GM18870 (cell line): ENCODE results near the gene ADPRS.

ENCODE experiments used
- ATAC-seq: cut with Tn5 transposase; IDR thresholded peaks from one replicate; pipeline ENCODE4 v1.9.1; 2021; ENCODE audit warnings: moderate library complexity; ENCODE audit not compliant: unreplicated experiment

ADPRS gene, protein sequence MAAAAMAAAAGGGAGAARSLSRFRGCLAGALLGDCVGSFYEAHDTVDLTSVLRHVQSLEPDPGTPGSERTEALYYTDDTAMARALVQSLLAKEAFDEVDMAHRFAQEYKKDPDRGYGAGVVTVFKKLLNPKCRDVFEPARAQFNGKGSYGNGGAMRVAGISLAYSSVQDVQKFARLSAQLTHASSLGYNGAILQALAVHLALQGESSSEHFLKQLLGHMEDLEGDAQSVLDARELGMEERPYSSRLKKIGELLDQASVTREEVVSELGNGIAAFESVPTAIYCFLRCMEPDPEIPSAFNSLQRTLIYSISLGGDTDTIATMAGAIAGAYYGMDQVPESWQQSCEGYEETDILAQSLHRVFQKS

DNA sequence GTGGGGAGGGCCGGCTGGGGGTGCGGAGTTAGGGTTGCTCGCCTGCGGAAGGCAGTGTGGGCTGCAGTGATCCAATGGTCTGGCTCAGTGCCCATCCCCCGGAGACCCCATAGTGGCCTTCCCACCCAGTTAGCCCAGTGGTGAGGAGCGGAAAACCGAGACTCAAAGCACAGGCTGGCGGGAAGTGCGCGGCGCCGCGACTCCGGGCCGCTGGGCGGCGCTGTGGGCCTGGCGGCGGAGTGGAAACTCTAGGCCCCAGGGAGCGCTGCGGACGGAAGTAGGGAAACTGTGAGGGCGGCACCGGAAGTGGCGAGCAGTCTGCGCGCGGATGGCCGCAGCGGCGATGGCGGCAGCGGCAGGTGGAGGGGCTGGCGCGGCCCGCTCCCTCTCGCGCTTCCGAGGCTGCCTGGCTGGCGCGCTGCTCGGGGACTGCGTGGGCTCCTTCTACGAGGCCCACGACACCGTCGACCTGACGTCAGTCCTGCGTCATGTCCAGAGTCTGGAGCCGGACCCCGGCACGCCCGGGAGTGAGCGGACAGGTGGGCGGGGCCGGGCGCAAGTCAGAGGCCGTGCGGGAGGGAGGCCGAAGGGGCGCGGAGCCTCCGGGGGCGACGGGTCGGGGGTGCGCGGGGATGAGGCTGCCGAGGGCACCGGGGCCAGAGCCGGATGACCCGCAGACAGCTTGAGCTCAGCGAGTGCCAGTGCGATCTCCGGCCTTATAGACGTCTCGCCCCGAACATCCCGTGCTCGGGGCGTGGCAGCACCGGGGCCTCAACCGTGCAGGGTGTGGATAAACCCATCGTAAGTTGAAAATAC lies at the start of gene ADPRS:
ADPRS (plus strand) TSS at position 316 of the 816 bp plus-strand sequence; CDS start at position 329, 13 bp downstream.
- peak; percentile 70 for ATAC-seq

DNA sequence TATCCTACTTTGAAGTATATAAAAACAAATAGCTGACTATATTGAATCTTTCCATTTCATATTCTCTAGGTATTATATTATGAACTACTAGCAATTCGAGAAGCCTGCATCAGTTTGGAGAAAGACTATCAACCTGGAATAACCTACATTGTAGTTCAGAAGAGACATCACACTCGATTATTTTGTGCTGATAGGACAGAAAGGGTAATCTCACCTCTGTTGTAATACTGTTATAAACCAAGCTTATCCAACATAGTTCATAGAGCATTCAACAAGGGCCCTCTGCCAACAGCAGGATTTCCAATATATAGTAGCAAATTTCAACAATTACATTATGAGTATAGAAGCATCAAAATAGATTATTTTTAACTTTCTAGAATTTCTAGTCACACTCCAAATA lies 48.5 kb upstream of the ADPRS start:
- ATAC-seq: no peak

DNA sequence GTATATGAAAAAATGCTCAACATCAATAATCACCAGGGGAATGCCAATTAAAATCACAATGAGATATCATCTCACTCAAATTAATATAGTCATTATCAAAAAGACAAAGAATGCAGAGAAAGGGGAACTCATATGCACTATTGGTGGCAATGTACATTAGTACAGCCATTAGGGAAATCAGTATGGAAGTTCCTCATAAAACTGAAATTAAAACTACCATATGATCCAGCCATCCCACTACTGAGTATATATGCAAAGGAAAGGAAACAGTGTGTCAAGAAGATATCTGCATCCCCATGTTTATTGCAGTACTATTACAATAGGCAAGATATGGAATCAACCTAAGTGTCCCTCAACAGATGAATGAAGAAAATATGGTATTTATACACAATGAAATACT lies 36.9 kb upstream of the ADPRS start:
- no peak for ATAC-seq

DNA sequence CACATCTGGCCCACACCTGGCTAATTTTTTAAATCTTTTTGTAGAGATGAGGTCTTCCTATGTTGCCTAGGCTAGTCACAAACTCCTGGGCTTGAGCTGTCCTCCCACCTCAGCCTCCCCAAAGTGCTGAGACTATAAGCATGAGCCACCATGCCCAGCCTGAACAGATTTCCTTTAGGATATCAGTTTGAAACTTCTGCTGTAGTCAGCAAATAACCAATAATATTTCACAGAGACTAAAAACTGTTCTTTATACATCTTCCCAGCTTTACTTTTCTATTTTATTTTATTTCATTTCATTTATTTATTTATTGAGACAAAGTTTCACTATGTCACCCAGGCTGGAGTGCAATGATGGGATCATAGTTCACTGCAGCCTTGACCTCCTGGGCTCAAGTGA lies 34.7 kb upstream of the ADPRS start:
- no peak for ATAC-seq

DNA sequence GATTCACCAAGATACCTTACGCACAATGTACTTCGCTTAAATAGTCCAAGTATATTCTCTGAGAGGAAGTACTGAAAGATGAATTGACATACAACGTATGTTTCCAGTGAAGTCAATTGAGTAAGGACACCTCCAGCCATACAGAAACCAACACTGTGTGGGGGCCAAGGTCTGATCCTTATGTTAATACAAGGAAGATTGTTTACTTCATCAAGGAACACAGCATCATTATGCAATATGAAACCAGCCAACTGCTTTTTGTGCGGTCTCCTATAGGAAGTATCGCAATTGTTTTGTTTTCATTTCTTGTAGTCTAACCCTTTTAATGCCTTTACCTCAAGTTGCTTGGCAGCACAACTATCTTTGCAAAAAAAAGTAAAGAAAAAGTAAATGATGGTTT lies 33.0 kb upstream of the ADPRS start:
- ATAC-seq: no peak

DNA sequence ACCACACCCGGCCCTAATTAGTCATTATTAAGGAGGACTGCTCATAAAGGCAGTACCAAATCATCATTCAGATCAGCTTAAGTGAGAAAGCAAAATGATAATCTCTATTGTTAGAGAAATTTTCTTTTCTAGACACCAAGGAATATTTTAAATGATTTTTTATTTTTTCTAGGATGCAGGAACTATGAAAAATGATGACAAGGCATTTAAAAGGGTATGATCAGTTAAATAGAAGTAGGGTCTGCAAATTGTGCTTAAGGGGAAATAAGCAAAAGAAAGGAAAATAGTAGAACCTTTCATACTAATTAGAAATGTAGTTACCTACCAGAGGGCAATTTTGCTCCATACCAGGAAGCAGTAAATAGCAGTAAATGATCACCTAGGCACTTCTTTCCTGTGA lies 26.4 kb upstream of the ADPRS start:
- no peak for ATAC-seq

DNA sequence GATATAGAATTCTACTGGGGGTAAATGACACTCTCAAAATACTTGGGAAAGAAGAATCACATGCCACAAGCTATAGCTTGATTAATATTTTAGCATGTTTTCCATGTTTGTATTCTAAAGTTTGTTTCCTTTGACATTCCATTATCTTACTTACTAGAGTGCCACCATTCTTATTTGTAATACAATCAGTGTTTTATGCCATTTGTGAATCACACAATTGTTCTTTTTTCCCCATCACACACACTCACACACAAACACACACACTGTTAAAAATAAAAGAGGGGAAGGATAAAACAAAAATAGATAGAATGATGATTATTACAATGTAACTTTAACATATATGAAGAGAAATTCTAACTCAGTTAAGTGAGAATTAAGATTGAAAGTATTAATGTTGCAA lies 20.8 kb upstream of the ADPRS start:
- no peak for ATAC-seq

DNA sequence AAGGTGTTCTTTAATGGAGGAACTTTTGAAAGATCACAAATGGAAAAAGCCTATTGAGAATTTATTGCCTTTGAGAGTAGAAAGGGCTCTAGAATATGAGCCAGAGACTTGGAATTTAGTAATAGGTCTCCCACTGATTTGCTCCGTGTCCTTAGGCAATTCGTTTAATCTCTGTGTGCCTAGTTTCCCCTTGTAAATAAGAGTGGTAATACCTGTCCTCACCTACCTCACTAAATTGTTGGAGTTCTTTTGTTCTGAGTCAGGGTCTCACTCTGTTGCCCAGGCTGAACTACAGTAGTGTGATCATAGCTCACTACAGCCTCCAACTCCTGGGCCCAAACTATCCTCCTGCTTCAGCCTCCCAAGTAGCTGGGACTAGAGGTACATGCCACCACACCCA lies 19.8 kb upstream of the ADPRS start:
- ATAC-seq: no peak

DNA sequence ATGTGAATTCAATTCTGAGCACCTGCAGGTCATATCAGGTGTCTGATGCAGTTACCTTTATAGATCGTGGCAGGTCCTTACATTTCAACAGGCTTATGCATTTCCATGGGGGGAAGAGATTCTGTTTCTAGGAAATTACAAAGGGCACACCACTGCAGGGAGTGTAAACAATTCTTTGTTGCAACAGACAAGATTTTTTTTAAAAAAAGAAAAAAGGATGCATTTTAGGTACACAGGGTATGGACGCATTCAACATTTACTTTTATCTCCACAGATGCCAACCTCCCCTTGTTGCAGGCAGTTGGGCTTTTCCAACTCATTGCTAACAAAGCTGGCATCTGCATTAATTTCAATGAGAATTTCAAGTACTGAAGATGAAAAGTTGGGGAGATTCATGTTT lies 18.3 kb upstream of the ADPRS start:
- no peak for ATAC-seq

DNA sequence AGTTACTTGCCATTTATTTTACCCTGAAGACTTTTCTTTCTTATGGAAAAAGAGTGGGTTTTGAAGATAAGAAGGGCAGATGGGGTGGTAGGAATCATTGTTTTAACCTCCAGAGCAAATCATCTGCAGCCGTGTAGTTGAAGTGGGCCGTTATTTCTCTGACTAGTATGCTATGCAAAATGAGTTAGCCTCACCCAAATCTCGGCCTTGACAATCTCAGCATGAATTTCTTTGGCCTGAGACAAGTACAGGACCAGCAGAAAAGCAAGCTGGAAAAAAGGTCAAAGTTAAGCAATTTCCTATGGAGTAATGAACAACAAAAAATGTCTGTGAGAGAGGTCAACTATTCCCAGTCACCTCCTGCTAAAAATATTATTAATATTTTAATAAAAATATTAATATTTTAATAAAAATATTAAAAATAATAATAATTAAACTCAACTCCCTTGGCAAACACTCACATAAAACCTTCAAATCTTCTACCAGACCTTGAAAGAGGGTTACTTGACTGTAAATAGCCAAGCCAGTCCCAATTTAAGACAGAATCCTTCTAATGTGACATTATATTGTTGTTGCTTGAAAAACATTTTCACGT lies 11.6 kb upstream of the ADPRS start:
- ATAC-seq: no peak

DNA sequence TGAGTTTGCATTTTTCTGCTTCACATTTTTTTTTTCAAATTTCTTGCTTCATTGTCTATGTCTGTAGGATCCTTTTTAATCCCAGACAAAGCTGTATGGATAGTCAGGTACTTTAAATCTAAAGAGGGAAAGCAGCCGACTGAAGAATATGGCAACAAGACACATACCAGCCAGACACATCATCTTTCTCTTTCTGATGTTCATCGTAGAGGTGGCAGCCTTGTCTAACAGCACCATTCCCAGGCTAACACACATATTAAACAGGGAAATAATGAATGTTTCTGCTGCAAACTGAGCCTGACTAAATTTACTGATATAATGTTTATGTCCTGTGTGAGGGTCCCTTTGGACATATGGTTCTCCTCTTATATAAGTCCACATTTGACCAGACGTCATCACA lies 8.5 kb upstream of the ADPRS start:
- ATAC-seq: no peak

DNA sequence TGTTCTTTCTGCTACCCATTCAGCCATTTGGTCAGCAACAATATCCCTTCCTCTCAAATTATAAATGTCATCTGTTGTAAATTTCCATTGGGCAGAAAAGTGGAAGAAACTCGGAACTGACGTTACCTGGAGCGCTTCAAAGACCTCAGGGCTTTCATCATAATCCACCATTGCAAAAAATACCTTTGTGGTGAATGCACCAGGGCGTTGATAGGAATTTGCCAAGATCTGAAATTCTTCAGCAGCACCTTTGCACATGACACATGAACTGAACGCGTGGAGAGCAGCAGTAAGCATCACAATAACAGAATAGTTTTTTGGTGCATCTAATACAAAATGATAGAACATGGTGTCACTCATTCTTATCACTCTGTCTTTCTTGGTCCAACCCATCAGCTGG lies 7.9 kb upstream of the ADPRS start:
- ATAC-seq: no peak

DNA sequence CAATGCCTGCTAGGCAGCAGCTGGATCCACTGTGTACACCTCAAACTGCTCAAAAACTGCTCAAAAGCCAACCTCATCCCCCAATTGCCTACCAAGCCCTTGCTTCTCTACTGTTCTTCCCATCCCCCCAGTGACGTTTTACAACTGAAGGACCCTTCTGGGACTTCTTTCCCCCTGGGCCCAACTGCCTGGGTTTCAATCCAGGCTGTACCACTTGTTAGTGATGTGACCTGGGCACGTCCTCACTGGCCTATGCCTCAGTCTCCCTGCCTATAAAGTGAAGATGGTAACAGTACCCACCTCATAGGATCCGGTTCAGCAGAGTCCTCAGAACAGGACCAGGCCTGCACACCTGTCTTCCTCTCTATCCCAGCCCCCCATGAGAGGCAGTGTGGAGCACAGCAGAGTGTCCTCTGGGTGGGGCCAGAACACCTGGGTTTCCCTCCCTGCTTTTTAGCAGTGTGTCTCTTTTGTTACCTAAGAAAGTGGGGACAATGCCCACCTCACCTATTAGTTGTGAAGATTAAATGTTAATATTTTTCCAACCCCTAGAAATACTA lies 6.7 kb upstream of the ADPRS start:
- ATAC-seq: no peak

DNA sequence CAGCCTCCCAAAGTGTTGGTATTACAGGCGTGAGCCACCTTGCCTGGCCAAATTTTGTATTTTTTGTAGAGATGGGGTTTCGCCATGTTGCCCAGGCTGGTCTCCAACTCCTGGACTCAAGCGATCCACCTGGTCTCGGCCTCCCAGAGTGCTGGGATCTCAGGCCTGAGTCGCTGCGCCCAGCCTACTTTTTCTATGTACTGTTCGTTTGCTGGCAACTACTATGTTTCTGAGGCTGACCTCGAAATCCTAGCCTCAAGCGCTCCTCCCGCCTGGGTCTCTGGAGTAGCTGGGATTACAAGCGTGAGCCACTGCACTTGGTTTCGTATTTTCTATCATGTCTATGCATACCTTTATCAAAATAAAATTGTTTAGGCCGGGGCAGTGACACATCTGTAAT lies 5.5 kb upstream of the ADPRS start:
- no peak for ATAC-seq

DNA sequence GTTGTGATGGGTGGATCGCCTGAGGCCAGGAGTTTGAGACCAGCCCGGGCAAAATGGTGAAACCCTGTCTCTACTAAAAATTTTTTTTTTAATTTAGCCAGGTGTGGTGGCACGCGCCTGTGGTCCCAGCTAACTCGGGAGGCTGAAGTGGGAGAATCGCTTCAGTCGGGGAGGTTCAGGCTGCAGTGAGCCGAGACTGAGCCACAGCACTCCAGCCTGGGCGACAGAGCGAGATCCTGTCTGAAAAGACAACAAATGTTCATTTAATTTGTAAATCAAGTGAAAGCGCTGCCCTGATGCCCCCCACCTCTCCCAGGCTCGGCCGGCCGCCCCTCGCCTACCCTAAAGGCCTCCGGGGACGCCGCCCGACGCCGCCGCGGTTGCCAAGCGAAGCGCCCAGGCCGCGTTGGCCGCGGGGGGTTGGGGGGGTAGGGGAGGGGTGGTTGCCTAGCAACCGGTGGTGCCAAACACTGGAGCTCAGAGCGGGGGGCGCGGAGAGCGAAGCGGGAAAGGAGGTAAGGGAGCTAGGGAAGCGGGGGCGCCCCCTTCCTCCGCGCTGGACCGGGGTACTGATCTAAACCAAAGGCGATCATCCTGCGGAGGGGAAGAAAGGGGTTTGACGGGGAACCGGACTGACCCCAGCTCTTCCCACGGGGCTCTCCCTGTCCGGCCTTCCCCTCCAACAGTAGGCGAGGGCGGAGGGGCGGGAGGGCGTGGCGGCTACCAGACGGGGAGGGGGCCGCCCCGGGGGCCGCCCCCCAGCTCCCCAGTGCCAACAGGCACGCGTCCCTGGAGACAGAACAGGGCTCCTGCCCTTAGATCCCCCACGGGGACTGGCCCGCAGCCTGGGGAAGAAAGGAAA lies 4.8 kb upstream of the ADPRS start, which contains the start of gene TEKT2:
TEKT2 (plus strand) TSS at position 460 of the 862 bp plus-strand sequence. CDS start 828 bp downstream, outside the sequence.
- ATAC-seq: no peak

DNA sequence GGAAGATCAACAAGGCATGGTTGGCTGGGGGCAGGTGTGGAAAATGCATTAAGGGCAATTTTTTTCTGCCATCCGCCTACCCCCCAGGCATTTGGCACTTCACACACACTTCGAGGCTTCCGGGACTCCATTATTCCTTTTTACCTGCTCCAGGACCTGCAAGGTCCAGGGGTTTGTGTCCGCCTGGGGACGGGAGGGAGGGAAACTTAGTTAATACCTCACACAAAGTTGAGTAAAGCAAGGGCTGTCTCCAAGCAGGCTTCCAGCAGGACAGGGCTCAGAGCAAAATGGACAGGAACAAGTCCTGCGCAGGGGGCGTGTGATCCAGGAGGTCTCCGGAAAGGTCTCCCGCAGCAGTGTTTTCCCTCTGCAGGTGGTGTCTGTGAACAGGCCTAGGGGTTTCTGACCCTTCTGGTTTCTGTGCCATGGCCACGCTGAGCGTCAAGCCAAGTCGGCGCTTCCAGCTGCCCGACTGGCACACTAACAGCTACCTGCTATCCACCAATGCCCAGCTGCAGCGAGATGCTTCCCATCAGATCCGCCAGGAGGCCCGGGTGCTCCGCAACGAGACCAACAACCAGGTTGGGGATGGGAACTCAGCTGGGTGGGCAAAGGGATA lies 4.1 kb upstream of the ADPRS start:
- no peak for ATAC-seq

DNA sequence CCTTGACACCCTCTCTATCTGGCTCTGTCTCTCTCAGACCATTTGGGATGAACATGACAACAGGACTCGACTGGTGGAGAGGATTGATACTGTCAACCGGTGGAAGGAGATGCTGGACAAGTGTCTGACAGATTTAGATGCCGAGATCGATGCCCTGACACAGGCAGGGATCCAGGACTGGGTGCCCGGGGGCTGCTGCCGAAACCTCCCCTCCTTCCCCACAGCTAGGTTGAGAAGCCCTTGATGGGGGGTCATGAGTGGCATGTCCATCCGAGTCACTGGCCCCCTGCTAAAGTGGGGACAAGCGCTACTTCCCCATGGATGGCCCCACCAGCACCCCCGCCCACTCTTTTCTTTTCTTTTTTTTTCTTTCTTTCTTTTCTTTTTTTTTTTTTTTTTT lies 3.6 kb upstream of the ADPRS start:
- no peak for ATAC-seq

DNA sequence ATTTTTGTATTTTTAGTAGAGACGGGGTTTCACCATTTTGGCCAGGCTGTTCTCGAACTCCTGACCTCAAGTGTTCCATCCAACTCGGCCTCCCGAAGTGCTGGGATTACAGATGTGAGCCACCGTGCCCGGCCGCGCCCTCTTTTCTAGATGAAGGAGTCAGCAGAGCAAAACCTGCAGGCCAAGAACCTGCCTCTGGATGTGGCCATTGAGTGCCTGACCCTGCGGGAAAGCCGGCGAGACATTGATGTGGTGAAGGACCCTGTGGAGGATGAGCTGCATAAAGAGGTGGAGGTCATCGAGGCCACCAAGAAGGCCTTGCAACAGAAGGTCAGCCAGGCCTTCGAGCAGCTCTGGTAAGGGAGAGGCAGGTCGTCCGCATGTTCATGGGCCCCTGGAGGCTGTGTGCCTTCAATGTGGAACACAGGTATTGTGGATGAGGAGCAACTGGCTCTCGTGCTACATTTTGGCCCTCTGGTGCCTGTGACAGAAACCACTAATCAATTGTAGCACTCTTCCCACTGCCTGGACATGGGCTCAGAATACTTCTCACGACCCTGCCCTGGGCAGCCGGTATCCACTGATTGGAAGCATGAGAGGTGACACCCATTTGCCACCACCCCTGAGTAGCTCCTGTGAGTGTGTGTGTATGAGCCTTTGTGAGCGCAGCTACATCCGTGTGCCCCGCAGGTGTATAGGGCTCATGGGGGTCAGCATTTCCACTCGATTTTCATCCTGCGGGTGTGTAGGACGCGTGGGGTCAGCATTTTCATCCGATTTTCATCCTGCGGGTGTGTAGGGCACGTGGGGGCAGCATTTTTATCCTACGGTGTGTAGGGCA lies 2.8 kb upstream of the ADPRS start:
- no peak for ATAC-seq

DNA sequence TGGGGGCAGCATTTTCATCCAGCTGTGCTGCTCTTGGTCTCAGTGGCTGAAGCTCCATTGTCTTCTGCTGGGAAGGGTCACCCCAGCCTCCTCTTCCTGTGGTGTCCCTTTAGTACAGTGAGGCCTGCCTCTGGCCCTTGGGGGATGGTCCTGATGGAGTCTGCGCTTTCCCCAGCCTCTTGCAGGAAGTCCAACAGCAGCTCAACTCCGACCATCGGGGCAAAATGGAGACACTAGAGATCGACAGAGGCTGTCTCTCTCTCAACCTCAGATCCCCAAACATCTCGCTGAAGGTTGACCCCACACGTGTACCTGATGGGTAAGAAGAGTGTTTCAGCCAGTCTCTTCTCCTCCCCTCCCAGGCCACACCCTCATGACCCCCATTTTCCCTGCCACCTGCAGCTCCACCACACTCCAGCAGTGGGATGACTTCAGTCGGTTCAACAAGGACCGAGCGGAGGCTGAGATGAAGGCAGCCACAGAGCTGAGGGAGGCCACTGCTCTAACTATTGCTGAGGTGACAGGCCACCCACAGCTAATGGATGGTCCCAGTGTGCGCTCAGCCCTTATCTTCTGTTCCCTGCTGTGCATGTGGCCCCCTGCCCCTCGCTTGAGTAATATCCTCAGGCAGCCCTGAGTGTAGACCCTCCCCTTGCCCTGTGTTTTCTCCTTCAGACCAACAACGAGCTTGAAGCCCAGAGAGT lies 2.0 kb upstream of the ADPRS start:
- ATAC-seq: no peak
